Measurements from ENCODE around the gene APOD. TPM values are rescaled to one million over a fixed set of nuclear protein-coding genes. Genes with fewer than 3 reads are reported as not detected.
"Not testable (repeated sequence)": the region's sequence is repeated elsewhere in the genome, so short reads cannot be mapped to it uniquely, and the experiment has no call there.

APOD gene
- total RNA-seq, 1 donor from 2014 or later, result 0.35 TPM

- ATAC-seq (ENCODE audit: low read depth) (peak; percentile 78), DNase-seq (peak; percentile 63)
- peak overlapping the region; percentile 68 for H3K27ac Mint-ChIP-seq
- CTCF ChIA-PET; H3K9me3 Mint-ChIP-seq; H3K36me3 Mint-ChIP-seq (ENCODE audit: low read depth); H3K4me1 Mint-ChIP-seq: not testable (repeated sequence)
- peaks cover 16% of the 10 kb centered on the region for H3K27me3 Mint-ChIP-seq
- peak overlapping the region; percentile 75 for H3K4me3 Mint-ChIP-seq
- POLR2A ChIA-PET, result interaction anchor here (0.6 kb wide), 1 partner anchor 83 kb away, joined by 4 read pairs; no protein-coding TSS in a partner anchor
- intact Hi-C loops (cut with micrococcal nuclease), result loop anchor here (10.0 kb wide), 1 partner anchor 230 kb away; no protein-coding TSS in a partner anchor
Measured at GRCh38 chr3:195624603-195625560, 41.1 kb upstream of the APOD start.

- H3K27me3 Mint-ChIP-seq, result peaks cover 16% of the 10 kb centered on the region
- H3K4me3 Mint-ChIP-seq; DNase-seq; CTCF ChIA-PET; POLR2A ChIA-PET; H3K4me1 Mint-ChIP-seq; H3K27ac Mint-ChIP-seq; H3K9me3 Mint-ChIP-seq; H3K36me3 Mint-ChIP-seq (ENCODE audit: low read depth): not testable (repeated sequence)
- peak; percentile 43 for ATAC-seq (ENCODE audit: low read depth)
- intact Hi-C loops (cut with micrococcal nuclease), result loop anchor here (10.0 kb wide), 1 partner anchor 231 kb away; no protein-coding TSS in a partner anchor
Measured at GRCh38 chr3:195624171-195624570, 40.4 kb upstream of the APOD start.

GRCh38 chr3:195623217-195623965 lies 39.7 kb upstream of the APOD start:
- POLR2A ChIA-PET; H3K4me3 Mint-ChIP-seq; H3K4me1 Mint-ChIP-seq; ATAC-seq (ENCODE audit: low read depth); H3K27ac Mint-ChIP-seq; DNase-seq; CTCF ChIA-PET; H3K36me3 Mint-ChIP-seq (ENCODE audit: low read depth); H3K9me3 Mint-ChIP-seq: not testable (repeated sequence)
- peaks cover 13% of the 10 kb centered on the region for H3K27me3 Mint-ChIP-seq
- intact Hi-C loops (cut with micrococcal nuclease), result loop anchor here (10.0 kb wide), 1 partner anchor 231 kb away; no protein-coding TSS in a partner anchor

GRCh38 chr3:195622523-195623170 lies 38.9 kb upstream of the APOD start:
- H3K36me3 Mint-ChIP-seq (ENCODE audit: low read depth); CTCF ChIA-PET; POLR2A ChIA-PET; H3K4me3 Mint-ChIP-seq; ATAC-seq (ENCODE audit: low read depth); DNase-seq; H3K27ac Mint-ChIP-seq; H3K4me1 Mint-ChIP-seq; H3K9me3 Mint-ChIP-seq; H3K27me3 Mint-ChIP-seq: not testable (repeated sequence)
- intact Hi-C loops (cut with micrococcal nuclease), result loop anchor here (10.0 kb wide), 1 partner anchor 232 kb away; no protein-coding TSS in a partner anchor

GRCh38 chr3:195622012-195622411 lies 38.3 kb upstream of the APOD start:
- H3K27me3 Mint-ChIP-seq; H3K36me3 Mint-ChIP-seq (ENCODE audit: low read depth); CTCF ChIA-PET; POLR2A ChIA-PET; ATAC-seq (ENCODE audit: low read depth); H3K4me3 Mint-ChIP-seq; H3K27ac Mint-ChIP-seq; H3K9me3 Mint-ChIP-seq; H3K4me1 Mint-ChIP-seq; DNase-seq: not testable (repeated sequence)
- intact Hi-C loops (cut with micrococcal nuclease), result loop anchor here (10.0 kb wide), 1 partner anchor 233 kb away; no protein-coding TSS in a partner anchor

- DNase-seq, result not testable (repeated sequence)
Measured at GRCh38 chr3:195621095-195621494, 37.4 kb upstream of the APOD start.

GRCh38 chr3:195620476-195620875 lies 36.7 kb upstream of the APOD start:
- CTCF ChIA-PET, result interaction anchor here (0.6 kb wide), 1 partner anchor 491 kb away, joined by 3 read pairs; no protein-coding TSS in a partner anchor
- H3K4me3 Mint-ChIP-seq; POLR2A ChIA-PET; H3K9me3 Mint-ChIP-seq; DNase-seq; ATAC-seq (ENCODE audit: low read depth); H3K4me1 Mint-ChIP-seq; H3K27ac Mint-ChIP-seq; H3K36me3 Mint-ChIP-seq (ENCODE audit: low read depth); H3K27me3 Mint-ChIP-seq: not testable (repeated sequence)
- intact Hi-C loops (cut with micrococcal nuclease), result loop anchor here (2.0 to 10.0 kb wide), 2 partner anchors 128 to 234 kb away; no protein-coding TSS in a partner anchor

More at GRCh38 chr3:195621095-195621494, 37.4 kb upstream of the APOD start:
- intact Hi-C loops (cut with micrococcal nuclease), result loop anchor here (2.0 to 10.0 kb wide), 2 partner anchors 128 to 234 kb away; no protein-coding TSS in a partner anchor
- H3K4me1 Mint-ChIP-seq; H3K27ac Mint-ChIP-seq; H3K9me3 Mint-ChIP-seq; H3K27me3 Mint-ChIP-seq; ATAC-seq (ENCODE audit: low read depth); POLR2A ChIA-PET; H3K36me3 Mint-ChIP-seq (ENCODE audit: low read depth); H3K4me3 Mint-ChIP-seq: not testable (repeated sequence)
- CTCF ChIA-PET, result interaction anchor here (0.6 kb wide), 1 partner anchor 491 kb away, joined by 3 read pairs; no protein-coding TSS in a partner anchor

- DNase-seq; CTCF ChIA-PET; H3K9me3 Mint-ChIP-seq; POLR2A ChIA-PET; H3K27me3 Mint-ChIP-seq; H3K27ac Mint-ChIP-seq; H3K36me3 Mint-ChIP-seq (ENCODE audit: low read depth); ATAC-seq (ENCODE audit: low read depth); H3K4me1 Mint-ChIP-seq; H3K4me3 Mint-ChIP-seq: not testable (repeated sequence)
- intact Hi-C loops (cut with micrococcal nuclease), result loop anchor here (2.0 to 10.0 kb wide), 2 partner anchors 129 to 235 kb away; no protein-coding TSS in a partner anchor
Measured at GRCh38 chr3:195619591-195620369, 36.0 kb upstream of the APOD start.

- DNase-seq; intact Hi-C loops (cut with micrococcal nuclease): not testable (repeated sequence)
Measured at GRCh38 chr3:195617784-195618659, 34.3 kb upstream of the APOD start.

GRCh38 chr3:195617134-195617533 lies 33.4 kb upstream of the APOD start:
- H3K4me1 Mint-ChIP-seq; H3K4me3 Mint-ChIP-seq; H3K36me3 Mint-ChIP-seq (ENCODE audit: low read depth); H3K9me3 Mint-ChIP-seq; POLR2A ChIA-PET; H3K27me3 Mint-ChIP-seq; DNase-seq; H3K27ac Mint-ChIP-seq; CTCF ChIA-PET; ATAC-seq (ENCODE audit: low read depth); intact Hi-C loops (cut with micrococcal nuclease): not testable (repeated sequence)

More at GRCh38 chr3:195617784-195618659, 34.3 kb upstream of the APOD start:
- POLR2A ChIA-PET; H3K4me1 Mint-ChIP-seq; H3K9me3 Mint-ChIP-seq; H3K27ac Mint-ChIP-seq; H3K4me3 Mint-ChIP-seq; ATAC-seq (ENCODE audit: low read depth); H3K27me3 Mint-ChIP-seq; H3K36me3 Mint-ChIP-seq (ENCODE audit: low read depth); CTCF ChIA-PET: not testable (repeated sequence)

Measured in activated B cell treated with CpG ODN at 0.5 μM for 24 hours (primary cell).